Brain pericyte (primary cell): ENCODE results near the gene SPRYD4.
"Not testable (repeated sequence)": the region's sequence is repeated elsewhere in the genome, so short reads cannot be mapped to it uniquely, and the experiment has no call there.

ENCODE experiments used
- DNase-seq: peaks from one replicate; pipeline ENCODE4 v3.0.0-alpha.2; 2012; ENCODE audit warnings: low read depth, low spot score

SPRYD4 gene

GRCh38 chr12:56476972-56477432 lies 8.6 kb downstream of the SPRYD4 start:
- no peak for DNase-seq

- no peak for DNase-seq
These were observed 9.3 kb downstream of the SPRYD4 start for GRCh38 chr12:56477521-56478225.

- DNase-seq = no peak
These were observed 11.2 kb downstream of the SPRYD4 start for GRCh38 chr12:56479625-56480024.

- no peak for DNase-seq
These were observed 16.2 kb downstream of the SPRYD4 start for GRCh38 chr12:56484566-56484965.

GRCh38 chr12:56486694-56487093 lies 18.3 kb downstream of the SPRYD4 start:
- DNase-seq = no peak

GRCh38 chr12:56487448-56488040 lies 19.2 kb downstream of the SPRYD4 start:
- no peak for DNase-seq

GRCh38 chr12:56488041-56488955 lies 19.9 kb downstream of the SPRYD4 start, which contains the start of gene GLS2:
Gene GLS2 (minus strand): TSS chr12:56488161. CDS start chr12:56488118, 43 bp downstream.
- no peak for DNase-seq

- DNase-seq = no peak
These were observed 22.0 kb downstream of the SPRYD4 start for GRCh38 chr12:56490360-56490759.

- DNase-seq = not testable (repeated sequence)
These were observed 25.2 kb downstream of the SPRYD4 start for GRCh38 chr12:56493409-56494105.

GRCh38 chr12:56494106-56494415 lies 25.7 kb downstream of the SPRYD4 start:
- DNase-seq = not testable (repeated sequence)

GRCh38 chr12:56494481-56494880 lies 26.1 kb downstream of the SPRYD4 start:
- not testable (repeated sequence) for DNase-seq

GRCh38 chr12:56496704-56497103 lies 28.3 kb downstream of the SPRYD4 start:
- not testable (repeated sequence) for DNase-seq

GRCh38 chr12:56498126-56498902 lies 29.9 kb downstream of the SPRYD4 start:
- DNase-seq = not testable (repeated sequence)

GRCh38 chr12:56499452-56499851 lies 31.1 kb downstream of the SPRYD4 start:
- DNase-seq = not testable (repeated sequence)

GRCh38 chr12:56499879-56500278 lies 31.5 kb downstream of the SPRYD4 start:
- DNase-seq = not testable (repeated sequence)

GRCh38 chr12:56510786-56511185 lies 42.4 kb downstream of the SPRYD4 start:
- no peak for DNase-seq

GRCh38 chr12:56514014-56514318 lies 45.6 kb downstream of the SPRYD4 start:
- not testable (repeated sequence) for DNase-seq

GRCh38 chr12:56517854-56518253 lies 49.5 kb downstream of the SPRYD4 start:
- no peak for DNase-seq

- DNase-seq = no peak
These were observed 50.2 kb downstream of the SPRYD4 start for GRCh38 chr12:56518570-56518969.

- DNase-seq = no peak
These were observed 51.7 kb downstream of the SPRYD4 start for GRCh38 chr12:56520048-56520447.

- DNase-seq = no peak
These were observed 52.1 kb downstream of the SPRYD4 start for GRCh38 chr12:56520506-56520905.
